GM21447 (cell line): Measurements from ENCODE around the gene MTUS2.
"Not testable (repeated sequence)": the region's sequence is repeated elsewhere in the genome, so short reads cannot be mapped to it uniquely, and the experiment has no call there.

Experiments used
- ATAC-seq: cut with Tn5 transposase; IDR thresholded peaks from one replicate; pipeline ENCODE4 v1.9.1; 2021; ENCODE audit not compliant: unreplicated experiment

The MTUS2 gene

DNA sequence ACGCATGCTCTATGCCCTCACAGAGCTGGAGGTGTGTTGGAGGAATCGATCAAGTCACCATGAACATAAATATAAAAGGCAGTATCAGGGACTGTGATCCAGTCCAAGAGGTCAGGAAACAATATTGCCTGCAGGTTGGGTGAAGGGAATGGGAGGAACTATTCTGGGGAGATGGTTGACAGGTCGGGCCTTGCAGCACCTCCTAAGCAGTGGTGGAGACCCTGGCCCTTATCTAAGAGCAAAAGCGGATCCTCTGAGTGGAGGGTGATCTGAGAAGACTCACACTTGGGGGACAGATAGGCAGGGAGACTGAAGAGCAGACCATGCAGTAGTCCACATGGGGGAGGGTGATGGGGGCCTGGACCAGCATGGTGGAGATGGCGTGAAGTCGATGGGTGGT lies 561.9 kb downstream of the MTUS2 start:
- ATAC-seq: no peak

DNA sequence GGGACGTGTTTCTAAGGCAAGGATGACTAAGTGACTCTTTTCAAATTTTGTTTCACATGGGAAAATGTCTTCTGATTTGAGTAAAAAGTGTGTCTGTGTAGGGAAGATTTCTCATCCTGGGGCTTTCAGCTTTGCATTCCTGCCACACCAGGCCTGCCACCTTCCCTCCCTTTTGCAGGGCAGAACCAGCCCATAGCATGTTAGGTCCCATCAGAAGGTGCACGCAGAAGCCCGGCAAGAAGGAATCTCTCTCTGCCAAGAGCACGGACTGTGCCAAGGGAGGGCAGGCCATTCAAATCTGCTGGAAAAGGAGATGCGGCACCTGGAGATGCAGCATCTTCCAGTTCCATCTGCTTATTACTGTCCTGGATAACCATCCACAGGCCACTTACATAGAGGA lies 563.3 kb downstream of the MTUS2 start:
- ATAC-seq: no peak

DNA sequence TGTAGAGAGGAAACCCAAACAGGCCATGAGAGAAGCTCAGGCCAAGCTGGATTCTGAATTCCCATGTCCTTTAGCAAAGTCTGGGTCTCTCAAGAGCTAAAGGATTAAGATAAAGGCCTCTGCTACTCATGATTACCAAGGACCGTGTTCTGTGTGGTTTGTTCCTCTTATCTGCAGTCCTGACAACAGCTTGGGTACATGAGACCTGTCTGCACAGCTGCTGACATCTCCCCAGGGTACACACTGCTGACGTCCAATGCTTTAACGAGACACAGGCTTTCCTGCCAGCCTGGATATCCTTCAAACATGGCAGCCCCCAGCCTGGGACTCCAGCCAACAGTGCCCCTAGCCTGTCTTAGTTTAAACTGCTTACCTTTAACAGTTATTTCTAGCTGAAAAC lies 564.3 kb downstream of the MTUS2 start:
- ATAC-seq: no peak

DNA sequence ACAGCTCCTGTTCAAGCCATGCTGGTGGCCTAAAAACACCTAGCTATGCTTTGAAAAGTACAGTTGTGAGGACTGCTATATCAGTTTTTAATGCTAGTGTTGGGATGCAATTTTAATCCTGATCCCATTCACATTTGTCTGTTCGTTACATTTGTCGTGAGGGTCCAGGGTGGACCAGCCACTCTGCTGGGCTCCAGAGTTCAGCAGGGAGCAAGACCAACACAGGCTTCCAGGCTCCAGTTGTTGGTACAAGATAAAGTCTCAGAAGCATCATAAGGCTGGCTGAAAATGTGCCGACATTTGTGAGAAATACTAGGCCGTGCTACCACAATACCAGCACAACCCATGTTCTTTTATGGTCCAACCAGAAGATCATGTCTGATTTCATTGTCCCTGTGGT lies 564.7 kb downstream of the MTUS2 start:
- ATAC-seq: no peak

DNA sequence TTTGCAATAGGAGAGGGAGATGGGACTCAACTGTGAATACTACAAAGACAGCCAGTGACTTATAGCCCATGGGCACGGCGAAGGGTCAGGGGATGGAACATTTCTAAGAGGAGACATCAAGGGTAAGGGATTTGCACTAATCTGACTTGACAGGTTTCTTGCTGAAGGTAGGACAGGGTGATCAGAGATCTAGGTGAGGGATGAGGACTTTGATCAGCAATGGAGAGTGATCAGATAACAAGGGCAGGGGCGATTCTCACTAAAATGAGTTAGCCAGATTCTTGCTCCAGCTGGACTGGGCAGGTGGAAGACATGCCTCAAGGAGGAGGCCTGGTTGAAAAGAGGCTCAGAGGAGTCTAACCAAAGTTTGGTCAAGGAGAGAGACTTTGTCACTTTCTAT lies 566.1 kb downstream of the MTUS2 start:
- no peak for ATAC-seq

DNA sequence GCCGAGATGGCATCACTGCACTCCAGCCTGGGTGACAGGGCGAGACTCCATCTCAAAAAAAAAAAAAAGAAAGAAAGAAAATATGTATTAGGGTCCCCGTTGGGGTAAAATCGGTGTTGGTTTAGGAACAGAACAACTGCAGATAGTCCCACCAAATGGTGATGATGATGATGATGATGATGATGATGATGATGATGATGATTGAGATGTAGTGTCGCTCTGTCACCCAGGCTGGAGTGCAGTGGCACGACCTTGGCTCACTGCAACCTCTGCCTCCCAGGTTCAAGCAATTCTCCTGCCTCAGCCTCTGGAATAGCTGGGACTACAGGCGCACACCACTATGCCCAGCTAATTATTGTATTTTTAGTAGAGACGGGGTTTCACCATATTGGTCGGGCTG lies 570.5 kb downstream of the MTUS2 start:
- not testable (repeated sequence) for ATAC-seq

DNA sequence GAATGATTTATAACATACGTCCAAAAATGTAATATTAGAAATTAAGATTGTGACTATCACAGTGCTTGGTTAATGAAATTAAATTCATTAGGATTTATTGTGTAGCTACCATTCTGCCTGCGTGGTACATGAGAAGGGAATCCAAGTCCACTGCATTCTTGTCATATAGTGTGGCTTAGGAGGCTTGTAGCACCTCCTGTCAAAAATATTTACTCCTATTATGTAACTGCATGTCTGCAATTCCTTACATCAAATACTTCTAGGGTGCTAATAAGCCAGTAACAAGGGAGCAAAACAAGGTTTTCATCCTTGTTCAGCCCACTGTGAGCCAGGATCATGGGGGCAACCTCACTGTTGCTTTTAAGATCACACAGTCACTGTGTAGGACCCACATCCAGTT lies 576.3 kb downstream of the MTUS2 start:
- no peak for ATAC-seq

DNA sequence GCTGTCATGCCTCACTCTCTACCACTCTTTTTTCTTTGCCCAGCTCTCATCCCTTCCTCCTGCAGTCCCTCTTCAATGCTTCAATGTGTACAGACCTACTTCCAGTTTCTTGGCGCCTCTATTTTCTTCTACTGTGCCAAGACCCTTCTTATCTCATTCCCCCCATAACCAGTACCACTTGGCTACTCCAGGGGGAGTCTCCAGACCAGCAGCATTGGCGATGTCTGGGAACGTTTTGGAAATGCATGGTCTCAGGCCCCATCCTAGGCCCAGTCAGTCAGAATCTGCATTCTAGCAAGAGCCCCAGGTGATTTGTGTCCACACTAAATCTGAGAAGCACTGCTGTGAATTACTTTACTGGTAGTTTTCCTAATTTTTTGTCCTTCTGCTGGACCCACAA lies 577.1 kb downstream of the MTUS2 start:
- ATAC-seq: no peak

DNA sequence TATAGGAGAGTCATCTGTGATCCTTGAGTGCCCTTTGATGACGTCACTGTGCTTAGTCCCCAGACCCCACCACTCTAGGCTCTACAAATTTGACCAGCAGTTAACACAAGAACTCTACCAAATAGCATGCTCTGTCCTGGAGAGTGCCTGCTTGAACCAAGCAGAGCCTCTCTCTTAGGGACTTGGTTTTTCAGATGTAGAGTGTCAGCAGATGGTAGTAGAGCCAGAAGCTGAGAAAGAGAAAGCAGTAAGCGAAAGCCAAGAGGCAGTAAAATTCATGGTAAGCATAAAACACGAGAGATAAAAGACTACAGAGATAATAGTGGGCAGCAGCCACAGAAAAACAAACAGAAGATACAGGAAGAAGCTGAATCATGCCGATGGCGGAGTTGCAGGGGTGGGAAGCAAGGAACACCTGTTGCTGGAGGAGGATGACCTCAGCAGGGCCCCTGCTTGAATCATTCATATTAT lies 582.1 kb downstream of the MTUS2 start:
- no peak for ATAC-seq

DNA sequence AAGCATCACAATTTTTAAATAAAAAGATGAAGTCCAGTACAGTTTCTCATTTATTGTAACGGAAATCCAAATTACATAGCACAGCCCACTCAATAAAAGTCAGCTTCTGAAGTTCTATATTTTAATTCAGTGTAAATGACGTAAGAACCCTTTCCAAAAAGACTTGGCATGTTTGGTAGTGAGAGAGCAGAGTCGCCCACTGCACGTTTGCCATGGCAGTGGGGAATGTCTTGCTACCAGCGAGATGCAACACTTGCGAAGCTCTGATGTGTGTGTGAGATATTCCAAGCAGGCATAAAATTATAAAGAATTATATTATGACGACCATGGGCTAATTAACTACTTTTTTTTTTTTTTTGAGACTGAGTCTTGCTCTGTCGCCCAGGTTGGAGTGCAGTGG lies 585.3 kb downstream of the MTUS2 start:
- no peak for ATAC-seq

DNA sequence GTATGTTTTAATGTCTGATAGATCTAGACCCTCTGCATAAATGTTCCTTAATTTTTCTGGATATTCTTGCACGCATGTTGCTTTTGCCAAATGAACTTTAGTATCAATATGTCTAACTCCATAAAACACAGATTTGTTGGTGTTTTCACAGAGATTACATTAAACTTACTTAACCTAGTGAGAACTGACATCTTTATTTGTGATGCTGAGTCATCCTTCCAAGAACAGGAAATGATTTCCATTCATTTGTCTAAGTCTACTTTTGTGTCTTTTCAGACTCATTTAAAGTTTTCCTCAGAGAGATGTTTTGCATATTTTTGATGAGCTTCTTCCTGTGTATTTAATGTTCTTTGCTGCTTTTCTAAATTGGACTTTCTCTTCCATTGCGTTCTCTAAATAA lies 591.3 kb downstream of the MTUS2 start:
- no peak for ATAC-seq

DNA sequence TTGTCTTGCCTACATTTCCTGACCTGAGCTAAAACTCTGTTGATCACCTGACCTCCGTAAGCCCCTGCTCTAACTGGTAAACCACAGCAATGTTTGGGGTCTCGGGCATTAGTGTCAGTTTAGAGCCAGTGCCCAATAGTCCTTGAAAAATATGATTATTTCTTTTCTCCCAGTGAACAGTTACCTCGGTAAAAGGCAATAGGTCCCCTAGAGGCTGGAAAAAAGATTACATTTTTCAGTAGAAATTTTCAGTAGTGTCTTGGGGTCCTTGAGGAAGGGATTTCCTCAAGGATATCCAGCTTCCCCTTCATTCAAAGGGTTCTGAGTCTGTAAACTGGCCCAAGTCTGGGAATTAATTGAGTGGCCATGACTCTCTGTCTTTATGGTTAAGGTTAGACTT lies 597.9 kb downstream of the MTUS2 start:
- no peak for ATAC-seq

DNA sequence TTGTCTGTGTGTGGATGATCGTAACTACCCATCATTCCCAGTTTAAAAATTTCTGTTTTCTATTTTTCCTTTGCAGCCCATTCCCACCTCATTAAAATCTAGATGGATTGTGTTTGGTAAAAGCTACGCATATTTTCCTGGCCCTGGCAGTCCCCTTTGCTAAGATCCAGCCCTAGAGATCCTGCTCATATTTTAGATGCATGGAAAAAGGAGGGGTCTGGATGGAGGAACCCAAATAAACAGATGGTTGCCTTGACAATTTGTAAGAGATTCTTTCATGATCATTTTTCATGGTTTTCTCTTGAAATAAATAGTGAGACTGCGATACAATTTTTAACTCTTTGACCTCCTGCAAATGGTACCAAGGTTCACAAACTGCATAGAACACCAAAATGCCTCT lies 601.0 kb downstream of the MTUS2 start:
- no peak for ATAC-seq

DNA sequence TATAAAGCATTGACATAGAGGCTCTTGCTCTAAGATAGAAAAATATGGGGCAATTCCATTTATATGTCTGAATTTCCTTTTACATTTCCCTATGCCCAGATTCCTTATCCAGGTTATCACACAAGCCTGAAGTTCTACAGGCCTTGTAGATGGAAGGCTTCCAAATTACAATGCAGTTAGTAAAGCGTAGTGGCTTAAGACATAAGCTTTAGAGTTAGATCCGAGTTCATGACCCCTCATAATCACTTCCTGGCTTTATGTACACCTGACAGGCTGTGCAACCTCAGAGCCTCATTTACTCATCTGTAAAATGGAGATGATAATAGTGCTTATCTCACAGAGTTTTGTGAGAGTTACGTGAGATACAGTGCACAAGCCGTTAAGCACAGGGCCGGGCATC lies 601.9 kb downstream of the MTUS2 start:
- ATAC-seq: no peak

DNA sequence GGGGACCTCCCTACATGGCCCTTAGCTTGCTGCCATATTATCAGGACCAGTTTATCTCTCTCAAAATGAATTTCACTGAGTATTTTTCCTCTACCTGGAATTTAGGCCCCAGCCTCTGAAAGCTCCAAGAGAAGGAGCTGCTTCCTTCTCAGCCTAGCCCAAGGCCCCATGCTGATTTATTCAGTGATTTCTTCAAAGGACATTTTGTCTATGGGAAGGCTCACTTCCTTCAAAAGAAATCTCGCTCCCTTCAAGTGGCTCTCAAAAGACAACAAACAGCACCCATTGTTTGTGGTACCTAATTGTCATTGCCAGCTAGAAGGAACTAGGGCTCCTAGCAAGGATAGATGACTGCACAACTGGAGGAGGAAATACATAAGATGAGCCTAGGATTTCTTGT lies 602.9 kb downstream of the MTUS2 start:
- no peak for ATAC-seq

DNA sequence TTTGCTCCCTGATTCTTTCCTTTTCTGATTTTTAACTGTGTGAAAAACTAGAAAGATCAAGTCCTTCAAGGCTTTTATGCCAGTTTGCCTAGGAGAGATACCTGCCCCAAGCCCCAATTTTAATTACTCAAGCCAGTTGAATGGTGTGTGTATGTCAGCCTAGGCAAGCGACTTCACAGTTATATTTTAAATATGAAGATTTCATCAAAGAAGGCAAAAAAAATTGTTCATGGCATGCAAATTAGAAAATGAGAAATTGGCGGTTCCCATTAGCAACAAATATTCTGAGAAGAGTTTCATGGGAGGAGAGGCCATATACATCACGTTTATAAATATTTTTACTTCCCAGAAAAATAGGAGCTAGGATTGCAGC lies 607.8 kb downstream of the MTUS2 start:
- no peak for ATAC-seq

DNA sequence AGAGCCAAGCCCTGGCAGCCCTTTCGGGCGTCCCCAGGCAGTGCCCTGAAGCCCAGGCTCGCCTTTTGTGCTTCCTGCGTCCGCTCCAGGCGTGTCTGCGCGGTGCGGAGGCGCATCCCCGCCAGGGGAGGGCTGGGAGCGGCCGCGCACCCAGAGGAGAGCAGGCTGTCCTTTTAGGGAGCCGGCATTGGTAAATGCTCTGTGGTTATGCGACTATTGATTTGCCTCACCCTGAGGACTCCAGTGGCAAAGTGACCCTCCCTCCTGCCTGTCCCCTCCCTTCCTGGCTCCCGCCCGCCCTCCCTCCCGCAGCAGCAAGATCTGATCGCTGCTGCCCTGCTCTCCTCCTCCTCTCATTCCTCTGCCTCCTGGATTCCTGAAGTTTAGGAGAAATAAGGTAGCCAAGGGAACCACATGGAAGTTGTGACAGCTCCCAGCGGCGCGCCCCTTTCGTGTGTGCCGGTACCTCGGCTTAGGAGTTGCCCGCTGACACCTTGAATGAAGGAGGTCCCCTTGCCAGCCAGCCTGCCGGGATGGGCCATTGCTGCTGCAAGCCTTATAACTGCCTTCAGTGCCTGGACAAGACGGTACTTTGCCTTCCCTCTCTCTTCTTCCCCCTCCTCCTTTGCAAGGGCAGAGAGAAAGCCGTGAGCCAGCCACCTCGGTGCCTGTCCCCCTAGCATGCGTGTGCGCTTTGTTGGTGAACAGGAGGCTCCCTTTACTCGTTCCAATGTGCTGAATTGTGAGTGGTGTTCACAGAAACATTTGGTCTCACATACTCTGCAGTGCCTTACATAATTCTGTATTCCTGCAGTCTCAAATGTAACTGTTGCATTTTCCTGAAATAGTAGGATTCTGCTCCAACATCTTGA lies 608.4 kb downstream of the MTUS2 start:
- no peak for ATAC-seq

DNA sequence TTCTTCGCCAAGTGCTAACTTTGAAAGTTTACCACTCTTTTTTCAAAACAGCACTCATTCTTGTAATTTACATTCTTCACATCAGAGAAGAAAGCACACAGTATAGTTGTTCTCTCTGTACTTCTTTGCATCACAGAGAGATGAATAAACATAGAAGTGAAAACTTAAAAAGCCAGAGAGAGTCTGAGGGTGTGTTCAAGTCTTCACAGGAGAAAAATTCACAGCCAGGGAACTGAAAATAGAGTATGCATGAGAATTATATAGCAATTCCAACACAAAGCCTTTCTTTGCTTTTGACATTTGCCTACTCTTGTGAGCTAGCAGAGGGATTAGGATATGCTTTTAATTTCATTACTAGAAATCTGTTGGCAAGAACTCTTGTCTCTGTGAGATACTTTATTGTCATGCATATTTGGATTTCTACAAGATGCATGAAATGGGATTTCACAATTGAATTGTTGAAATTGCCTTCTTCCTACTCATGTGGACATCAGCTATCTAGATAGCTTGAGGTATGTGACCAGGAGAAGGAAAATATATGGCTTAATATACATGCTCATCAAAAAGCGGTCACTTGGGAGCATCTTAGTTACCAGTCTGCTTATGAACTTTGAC lies 609.3 kb downstream of the MTUS2 start:
- no peak for ATAC-seq

DNA sequence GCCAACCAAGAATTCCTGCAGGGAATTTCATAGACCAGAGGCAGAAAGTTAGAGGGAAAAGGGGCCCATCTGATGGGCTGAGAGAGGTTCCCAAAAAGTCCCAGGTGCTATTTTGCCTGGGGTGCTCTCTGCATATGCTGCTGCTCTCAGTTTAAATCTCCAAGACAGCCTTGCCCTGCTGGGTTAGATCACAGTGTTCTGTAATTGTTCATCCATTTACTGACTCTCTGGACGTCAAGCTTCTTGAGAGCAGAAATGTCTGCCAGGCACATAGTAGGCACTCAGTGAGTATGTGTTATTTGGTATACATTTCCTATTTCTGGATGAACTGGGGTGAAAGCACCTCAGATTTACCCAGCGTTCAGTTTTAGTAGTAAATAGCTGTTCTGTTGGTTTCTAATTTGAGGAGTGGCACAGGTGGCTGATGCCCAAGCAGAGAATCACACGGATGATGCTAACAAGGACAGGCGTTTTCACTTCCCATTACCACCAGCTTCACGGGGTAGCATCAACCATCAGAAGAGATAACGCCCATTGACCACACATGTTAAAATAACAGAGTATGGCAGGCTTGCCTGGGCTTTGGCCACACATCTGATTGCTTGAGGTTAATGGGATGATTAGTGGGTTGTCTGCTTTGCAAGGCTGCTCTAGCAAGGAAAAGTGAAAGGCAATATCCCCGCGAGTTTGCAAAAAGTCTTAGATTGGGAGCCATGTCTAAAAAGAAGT lies 614.2 kb downstream of the MTUS2 start:
- ATAC-seq: no peak

DNA sequence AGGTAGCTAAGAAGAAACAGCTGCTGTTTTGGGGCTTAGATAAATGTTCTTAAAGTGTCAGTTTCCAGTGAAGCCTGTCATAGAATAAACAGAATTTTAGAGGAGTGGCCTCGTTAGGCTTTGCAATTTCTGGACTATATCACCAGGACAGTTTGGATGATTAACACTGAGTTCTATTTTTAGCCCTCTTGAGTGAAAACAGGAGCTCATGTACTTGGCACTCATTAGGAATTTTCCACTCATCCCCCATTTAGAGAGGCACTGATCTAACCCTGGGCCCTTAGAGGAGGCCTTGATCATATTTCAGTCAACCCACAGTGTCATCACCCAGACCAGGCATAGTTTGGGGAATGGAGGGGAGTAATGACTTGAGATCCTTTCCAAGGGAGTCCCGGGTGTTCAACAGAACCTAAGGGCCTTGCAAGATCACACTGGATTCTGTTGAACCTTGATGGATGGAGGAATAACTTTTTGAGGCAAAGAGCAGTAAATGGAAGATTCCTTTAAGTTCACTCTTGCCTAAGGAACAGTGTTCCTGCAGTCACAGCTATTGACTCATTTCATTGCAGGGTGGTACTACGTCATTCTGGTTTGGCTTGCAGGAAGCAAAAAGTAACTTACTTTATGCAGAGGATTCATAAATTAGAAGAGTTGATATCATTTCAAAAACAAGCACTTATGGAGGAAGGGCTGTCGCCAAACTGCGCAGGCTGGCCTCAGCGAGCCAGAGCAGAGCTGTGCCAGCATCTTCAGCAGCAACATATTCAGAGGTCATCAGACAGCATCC lies 615.2 kb downstream of the MTUS2 start:
- ATAC-seq: no peak

DNA sequence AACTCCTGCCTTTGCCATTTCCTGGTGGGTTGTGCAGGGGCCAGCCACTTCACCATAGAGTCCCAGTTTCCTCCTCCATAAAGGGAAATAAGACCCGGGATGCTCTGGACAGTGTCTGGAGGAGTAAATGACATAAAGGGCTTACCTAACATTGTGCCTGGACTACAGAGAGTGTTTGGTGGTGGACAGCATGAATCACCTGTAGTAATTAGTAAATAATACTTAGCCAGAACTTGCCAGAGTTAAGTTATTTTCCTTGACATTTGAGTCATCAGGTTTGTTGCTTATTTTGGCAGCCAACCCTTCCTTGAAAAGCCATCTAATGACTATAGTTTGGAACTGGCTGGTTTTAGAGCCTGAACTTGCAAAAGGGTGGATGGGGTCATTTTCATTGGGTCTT lies 616.2 kb downstream of the MTUS2 start:
- no peak for ATAC-seq
